Endodermal cell (in vitro differentiated cells): ENCODE data around the gene METRNL. TPM values are rescaled to one million over a fixed set of nuclear protein-coding genes. Genes with fewer than 3 reads are reported as not detected.
A peak's percentile ranks its signal among the peaks of the same experiment; 100 is the strongest.

ENCODE experiments used
- DNase-seq: peaks from one replicate; pipeline ENCODE4 v3.0.0-alpha.2; 2017
- H3K27ac ChIP-seq: 2 replicates; pipeline ENCODE4 v1.5.1; 2013; ENCODE audit warnings: mild to moderate bottlenecking, low read depth, low read length, moderate library complexity
- H3K27me3 ChIP-seq: 2 replicates; pipeline ENCODE4 v1.6.1; 2013; ENCODE audit warnings: mild to moderate bottlenecking, low read length, moderate library complexity; ENCODE audit not compliant: insufficient read depth, control insufficient read depth, poor library complexity, severe bottlenecking
- H3K36me3 ChIP-seq: 2 replicates; pipeline ENCODE4 v1.7.0; 2013; ENCODE audit warnings: mild to moderate bottlenecking, low read length, moderate library complexity; ENCODE audit not compliant: control insufficient read depth, insufficient read depth
- H3K4me1 ChIP-seq: one replicate; pipeline ENCODE4 v1.7.0; 2013; ENCODE audit warnings: low read length; ENCODE audit not compliant: control insufficient read depth, insufficient read depth
- H3K4me3 ChIP-seq: 2 replicates; pipeline ENCODE4 v1.5.1; 2013; ENCODE audit warnings: mild to moderate bottlenecking, low read length, moderate library complexity
- H3K9ac ChIP-seq: 2 replicates; pipeline ENCODE4 v1.6.1; 2013; ENCODE audit warnings: mild to moderate bottlenecking, low read length, moderate library complexity; ENCODE audit not compliant: poor library complexity, severe bottlenecking; ENCODE audit errors: extremely low read depth
- H3K9me3 ChIP-seq: 2 replicates; pipeline ENCODE4 v1.6.1; 2013; ENCODE audit warnings: mild to moderate bottlenecking, low read length, moderate library complexity; ENCODE audit not compliant: control insufficient read depth
- H3K27ac Mint-ChIP-seq: 2 replicates; pipeline ENCODE4 v1.8.0; 2020; ENCODE audit warnings: mixed read lengths
- H3K27me3 Mint-ChIP-seq: 2 replicates; pipeline ENCODE4 v1.8.0; 2021; ENCODE audit warnings: mild to moderate bottlenecking, mixed read lengths; ENCODE audit not compliant: insufficient read depth
- H3K36me3 Mint-ChIP-seq: 2 replicates; pipeline ENCODE4 v1.8.0; 2020; ENCODE audit warnings: low read depth, mixed read lengths
- H3K4me1 Mint-ChIP-seq: 2 replicates; pipeline ENCODE4 v1.8.0; 2020; ENCODE audit warnings: mixed read lengths
- H3K4me3 Mint-ChIP-seq: 2 replicates; pipeline ENCODE4 v1.8.0; 2020; ENCODE audit warnings: mild to moderate bottlenecking, moderate library complexity, mixed read lengths
- H3K9me3 Mint-ChIP-seq: 2 replicates; pipeline ENCODE4 v1.8.0; 2020; ENCODE audit warnings: mild to moderate bottlenecking, mixed read lengths
- WGBS, 2 experiments: methylation state at CpG; one replicate each; pipeline versions ENCODE4 v1.1.5 to v1.1.7; 2013; ENCODE audit warnings: missing lambda C conversion rate in 2 of 2, mixed read lengths in 1 of 2; ENCODE audit not compliant: insufficient coverage in 1 of 2, insufficient read length in 1 of 2; 5-methylcytosine and 5-hydroxymethylcytosine counted together
- total RNA-seq, 2 donors: library from RNA; stranded (reverse); fragmentation: NEBNext Ultra II Directional in 1 of 2; extraction: Animal tissue kit (Norgen Biotek cat#: 25700) in 1 of 2; gene quantifications; 2 replicates in 1 of 2; 3 replicates in 1 of 2; pipeline ENCODE4 v1.2.1, GENCODE V29; 2021
- TF ChIP-seq, protein P1 (sequence below): fragments of 200-600 bp; sonication (generic); conservative IDR thresholded peaks from 2 replicates; pipeline ENCODE4 v1.5.0; 2021; ENCODE audit warnings: antibody characterized with exemption, mild to moderate bottlenecking

Gene METRNL
- total RNA-seq, 2 donors from 2014 or later = 7.3 to 10.3 TPM

DNA sequence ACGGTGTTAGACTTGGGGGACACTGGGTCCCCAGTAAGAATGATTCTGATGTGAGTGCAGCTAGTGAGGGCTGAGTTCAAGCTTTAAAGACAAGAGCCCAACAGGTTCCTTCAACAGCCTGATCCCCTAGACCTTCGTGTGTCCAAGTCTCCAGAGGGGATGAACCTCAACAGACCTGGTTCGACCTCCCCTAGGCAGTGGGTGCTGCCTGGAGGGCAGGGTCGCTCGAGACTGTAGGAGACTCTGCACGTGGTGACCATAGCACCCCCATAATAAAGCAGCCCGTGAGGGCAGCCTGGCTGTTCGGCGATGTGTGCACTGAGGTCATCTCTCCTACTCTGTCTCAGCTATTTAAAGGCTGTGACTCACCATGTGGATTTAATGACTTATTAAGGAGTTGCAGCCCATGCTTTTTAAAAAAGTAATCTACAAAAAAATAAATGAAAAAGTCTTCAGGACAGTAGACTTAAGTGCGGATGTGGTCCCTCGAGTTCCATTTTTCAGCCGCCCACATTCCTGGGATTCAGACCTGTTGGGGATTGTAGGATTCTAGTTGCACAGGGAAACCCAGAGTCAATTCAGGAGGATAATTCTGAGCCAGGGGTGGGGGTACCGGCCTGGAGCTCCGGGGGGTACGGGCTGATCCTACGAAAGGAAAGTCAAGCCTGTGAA lies 23.4 kb upstream of the METRNL start:
- TF ChIP-seq, protein P1, sequence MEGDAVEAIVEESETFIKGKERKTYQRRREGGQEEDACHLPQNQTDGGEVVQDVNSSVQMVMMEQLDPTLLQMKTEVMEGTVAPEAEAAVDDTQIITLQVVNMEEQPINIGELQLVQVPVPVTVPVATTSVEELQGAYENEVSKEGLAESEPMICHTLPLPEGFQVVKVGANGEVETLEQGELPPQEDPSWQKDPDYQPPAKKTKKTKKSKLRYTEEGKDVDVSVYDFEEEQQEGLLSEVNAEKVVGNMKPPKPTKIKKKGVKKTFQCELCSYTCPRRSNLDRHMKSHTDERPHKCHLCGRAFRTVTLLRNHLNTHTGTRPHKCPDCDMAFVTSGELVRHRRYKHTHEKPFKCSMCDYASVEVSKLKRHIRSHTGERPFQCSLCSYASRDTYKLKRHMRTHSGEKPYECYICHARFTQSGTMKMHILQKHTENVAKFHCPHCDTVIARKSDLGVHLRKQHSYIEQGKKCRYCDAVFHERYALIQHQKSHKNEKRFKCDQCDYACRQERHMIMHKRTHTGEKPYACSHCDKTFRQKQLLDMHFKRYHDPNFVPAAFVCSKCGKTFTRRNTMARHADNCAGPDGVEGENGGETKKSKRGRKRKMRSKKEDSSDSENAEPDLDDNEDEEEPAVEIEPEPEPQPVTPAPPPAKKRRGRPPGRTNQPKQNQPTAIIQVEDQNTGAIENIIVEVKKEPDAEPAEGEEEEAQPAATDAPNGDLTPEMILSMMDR = no peak
- Histone ChIP-seq H3K27ac (no peak overlapping the region), H3K9me3 (no peaks in the 10 kb centered on the region), H3K4me1 (no peaks in the 10 kb centered on the region), H3K4me3 (no peak overlapping the region), H3K9ac (no peak overlapping the region), H3K27me3 (no peaks in the 10 kb centered on the region), H3K36me3 (no peaks in the 10 kb centered on the region)
- Mint-ChIP-seq H3K4me1 (no peaks in the 10 kb centered on the region), H3K9me3 (no peaks in the 10 kb centered on the region), H3K27me3 (no peaks in the 10 kb centered on the region), H3K36me3 (no peaks in the 10 kb centered on the region), H3K4me3 (no peak overlapping the region), H3K27ac (no peak overlapping the region)
- DNase-seq = peak; percentile 37
- WGBS, 2 experiments = 84 to 88% methylated on average over 14 to 16 of the region's 16 CpGs

DNA sequence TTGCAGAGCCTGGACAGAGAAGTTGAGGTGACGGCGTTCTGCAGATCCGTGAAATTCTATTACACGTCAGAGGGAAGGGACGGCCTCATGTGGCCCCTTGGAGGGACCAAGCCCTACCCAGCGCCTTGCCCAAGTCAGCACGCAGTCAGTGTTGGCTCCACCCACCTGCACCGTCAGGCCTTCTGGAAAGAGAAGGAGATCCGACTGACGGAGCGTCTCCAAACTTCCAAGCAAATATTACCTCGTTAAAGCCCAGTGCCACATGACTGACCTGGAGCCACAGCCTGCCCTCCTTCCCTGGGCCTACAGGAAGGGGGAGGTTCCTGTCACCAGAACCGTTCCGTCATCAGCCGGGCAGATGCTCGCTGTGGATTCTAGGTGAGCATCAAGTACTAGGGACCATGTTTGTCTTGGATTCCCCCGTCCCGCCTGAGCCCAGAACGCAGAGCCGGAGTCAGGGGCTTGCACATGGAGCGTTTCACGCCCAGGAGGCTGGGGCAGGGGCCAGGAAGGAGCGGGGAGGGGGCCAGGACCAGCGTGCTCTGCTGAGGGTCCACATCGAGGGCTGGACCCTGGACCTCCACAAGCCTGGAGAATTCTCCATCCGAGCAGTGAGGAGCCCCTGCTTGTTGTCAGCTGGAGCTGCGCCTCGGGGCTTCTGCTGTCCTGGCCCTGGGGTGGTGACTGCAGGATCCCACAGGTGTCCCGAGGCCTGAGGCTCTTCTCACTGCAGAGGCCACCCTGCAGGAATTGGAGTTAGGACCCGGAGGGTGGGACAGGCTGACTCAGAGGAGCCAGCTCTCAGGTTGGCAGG lies 22.6 kb upstream of the METRNL start:
- Mint-ChIP-seq H3K36me3 (no peaks in the 10 kb centered on the region), H3K9me3 (no peaks in the 10 kb centered on the region), H3K4me3 (no peak overlapping the region), H3K27me3 (no peaks in the 10 kb centered on the region), H3K27ac (no peak overlapping the region), H3K4me1 (no peaks in the 10 kb centered on the region)
- H3K27me3 ChIP-seq = no peaks in the 10 kb centered on the region
- no peaks in the 10 kb centered on the region for H3K36me3 ChIP-seq
- no peak overlapping the region for H3K4me3 ChIP-seq
- H3K4me1 ChIP-seq = no peaks in the 10 kb centered on the region
- H3K9ac ChIP-seq = no peak overlapping the region
- H3K9me3 ChIP-seq = no peaks in the 10 kb centered on the region
- 90 to 96% methylated on average over 22 to 30 of the region's 30 CpGs for WGBS, 2 experiments
- DNase-seq = peak; percentile 40
- H3K27ac ChIP-seq = no peak overlapping the region
- TF ChIP-seq, protein P1 = no peak

DNA sequence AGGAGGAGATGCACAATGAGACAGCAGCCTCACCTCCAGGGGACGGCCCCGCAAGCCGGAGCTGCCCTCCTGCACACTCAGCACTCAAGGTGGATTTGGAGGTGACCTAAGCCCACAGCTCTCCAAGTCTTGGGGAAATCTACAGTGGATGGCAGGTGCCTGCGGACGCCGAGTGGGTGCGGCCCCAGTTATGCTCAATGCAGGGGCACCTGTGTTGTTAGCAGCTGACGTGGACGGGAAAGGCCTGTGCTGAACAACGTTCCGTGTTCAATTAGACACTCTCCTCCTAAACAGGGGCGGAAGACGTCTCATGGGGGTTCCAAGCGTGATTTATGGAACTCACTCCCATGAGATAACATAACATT lies 22.0 kb upstream of the METRNL start:
- no peak overlapping the region for H3K9ac ChIP-seq
- 90 to 97% methylated on average over 12 to 14 of the region's 14 CpGs for WGBS, 2 experiments
- Mint-ChIP-seq H3K27ac (no peak overlapping the region), H3K4me3 (no peak overlapping the region), H3K27me3 (no peaks in the 10 kb centered on the region), H3K36me3 (no peaks in the 10 kb centered on the region), H3K4me1 (no peaks in the 10 kb centered on the region), H3K9me3 (no peaks in the 10 kb centered on the region)
- TF ChIP-seq, protein P1 = no peak
- H3K27ac ChIP-seq = no peak overlapping the region
- no peak overlapping the region for H3K4me3 ChIP-seq
- peak; percentile 42 for DNase-seq
- H3K4me1 ChIP-seq = no peaks in the 10 kb centered on the region
- H3K27me3 ChIP-seq = no peaks in the 10 kb centered on the region
- no peaks in the 10 kb centered on the region for H3K36me3 ChIP-seq
- no peaks in the 10 kb centered on the region for H3K9me3 ChIP-seq
